ENCODE results near the gene MEI4.

DNA sequence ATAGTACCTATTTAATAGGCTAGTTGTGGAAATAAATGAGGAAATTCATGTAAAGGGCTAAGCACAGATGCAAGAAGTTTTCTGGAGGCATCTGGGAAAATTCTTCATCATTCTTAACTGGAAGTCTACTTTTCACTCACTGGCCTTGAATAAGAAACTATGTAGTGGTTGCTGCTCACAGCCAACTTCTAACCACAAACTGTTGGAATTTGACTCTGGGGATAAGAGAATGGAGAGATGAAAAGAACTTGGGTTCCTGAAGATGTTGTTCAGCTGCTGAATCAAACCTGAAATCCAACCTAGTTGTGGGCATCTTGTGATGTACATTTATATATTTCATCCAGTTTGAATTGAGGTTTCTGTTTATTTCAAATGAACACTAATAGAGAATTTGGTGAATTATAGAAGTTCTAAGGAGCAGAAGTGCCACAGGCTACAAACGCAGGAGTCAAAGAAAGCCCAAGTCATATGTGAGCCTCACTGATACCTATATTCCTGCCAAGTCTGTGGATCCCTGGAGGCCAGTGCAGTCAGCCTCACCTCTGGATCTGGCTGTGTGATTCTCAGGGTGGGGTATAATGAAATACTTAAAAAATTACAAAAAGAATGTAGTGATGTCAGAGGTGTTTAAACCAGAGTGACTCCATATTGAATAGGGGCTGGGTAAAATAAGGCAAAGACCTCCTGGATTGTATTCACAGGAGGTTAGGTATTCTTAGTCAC, 18.7 kb upstream of the MEI4 start:
- TF ChIP-seq POLR2AphosphoS5 (IDR thresholded peaks at IDR 0.05; ENCODE audit: low read depth) (no peak), GABPA (IDR thresholded peaks at IDR 0.05; ENCODE audit: low read depth) (no peak), SPI1 (IDR thresholded peaks at IDR 0.05; ENCODE audit: borderline replicate concordance, low read depth) (no peak)
- TF ChIP-seq, protein P1, sequence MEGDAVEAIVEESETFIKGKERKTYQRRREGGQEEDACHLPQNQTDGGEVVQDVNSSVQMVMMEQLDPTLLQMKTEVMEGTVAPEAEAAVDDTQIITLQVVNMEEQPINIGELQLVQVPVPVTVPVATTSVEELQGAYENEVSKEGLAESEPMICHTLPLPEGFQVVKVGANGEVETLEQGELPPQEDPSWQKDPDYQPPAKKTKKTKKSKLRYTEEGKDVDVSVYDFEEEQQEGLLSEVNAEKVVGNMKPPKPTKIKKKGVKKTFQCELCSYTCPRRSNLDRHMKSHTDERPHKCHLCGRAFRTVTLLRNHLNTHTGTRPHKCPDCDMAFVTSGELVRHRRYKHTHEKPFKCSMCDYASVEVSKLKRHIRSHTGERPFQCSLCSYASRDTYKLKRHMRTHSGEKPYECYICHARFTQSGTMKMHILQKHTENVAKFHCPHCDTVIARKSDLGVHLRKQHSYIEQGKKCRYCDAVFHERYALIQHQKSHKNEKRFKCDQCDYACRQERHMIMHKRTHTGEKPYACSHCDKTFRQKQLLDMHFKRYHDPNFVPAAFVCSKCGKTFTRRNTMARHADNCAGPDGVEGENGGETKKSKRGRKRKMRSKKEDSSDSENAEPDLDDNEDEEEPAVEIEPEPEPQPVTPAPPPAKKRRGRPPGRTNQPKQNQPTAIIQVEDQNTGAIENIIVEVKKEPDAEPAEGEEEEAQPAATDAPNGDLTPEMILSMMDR (IDR thresholded peaks at IDR 0.05; ENCODE audit: insufficient read depth, low read length) = no peak
- TF ChIP-seq, protein P2, sequence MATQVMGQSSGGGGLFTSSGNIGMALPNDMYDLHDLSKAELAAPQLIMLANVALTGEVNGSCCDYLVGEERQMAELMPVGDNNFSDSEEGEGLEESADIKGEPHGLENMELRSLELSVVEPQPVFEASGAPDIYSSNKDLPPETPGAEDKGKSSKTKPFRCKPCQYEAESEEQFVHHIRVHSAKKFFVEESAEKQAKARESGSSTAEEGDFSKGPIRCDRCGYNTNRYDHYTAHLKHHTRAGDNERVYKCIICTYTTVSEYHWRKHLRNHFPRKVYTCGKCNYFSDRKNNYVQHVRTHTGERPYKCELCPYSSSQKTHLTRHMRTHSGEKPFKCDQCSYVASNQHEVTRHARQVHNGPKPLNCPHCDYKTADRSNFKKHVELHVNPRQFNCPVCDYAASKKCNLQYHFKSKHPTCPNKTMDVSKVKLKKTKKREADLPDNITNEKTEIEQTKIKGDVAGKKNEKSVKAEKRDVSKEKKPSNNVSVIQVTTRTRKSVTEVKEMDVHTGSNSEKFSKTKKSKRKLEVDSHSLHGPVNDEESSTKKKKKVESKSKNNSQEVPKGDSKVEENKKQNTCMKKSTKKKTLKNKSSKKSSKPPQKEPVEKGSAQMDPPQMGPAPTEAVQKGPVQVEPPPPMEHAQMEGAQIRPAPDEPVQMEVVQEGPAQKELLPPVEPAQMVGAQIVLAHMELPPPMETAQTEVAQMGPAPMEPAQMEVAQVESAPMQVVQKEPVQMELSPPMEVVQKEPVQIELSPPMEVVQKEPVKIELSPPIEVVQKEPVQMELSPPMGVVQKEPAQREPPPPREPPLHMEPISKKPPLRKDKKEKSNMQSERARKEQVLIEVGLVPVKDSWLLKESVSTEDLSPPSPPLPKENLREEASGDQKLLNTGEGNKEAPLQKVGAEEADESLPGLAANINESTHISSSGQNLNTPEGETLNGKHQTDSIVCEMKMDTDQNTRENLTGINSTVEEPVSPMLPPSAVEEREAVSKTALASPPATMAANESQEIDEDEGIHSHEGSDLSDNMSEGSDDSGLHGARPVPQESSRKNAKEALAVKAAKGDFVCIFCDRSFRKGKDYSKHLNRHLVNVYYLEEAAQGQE (IDR thresholded peaks at IDR 0.05; ENCODE audit: insufficient replicate concordance, low read depth) = no peak
